HG03571 (cell line): Measurements from ENCODE around the gene FANCC.

Source experiments
- ATAC-seq: cut with Tn5 transposase; IDR thresholded peaks from one replicate; pipeline ENCODE4 v1.9.1; 2021; ENCODE audit not compliant: unreplicated experiment

FANCC gene

GRCh38 chr9:95053611-95054570 lies 263.6 kb downstream of the FANCC start:
- no peak for ATAC-seq

GRCh38 chr9:95049761-95050160 lies 267.7 kb downstream of the FANCC start:
- ATAC-seq, result no peak
